CD14-positive monocyte (primary cell): Measurements from ENCODE around the gene VPS36. TPM values are rescaled to one million over a fixed set of nuclear protein-coding genes. Genes with fewer than 3 reads are reported as not detected.
"Not testable (repeated sequence)": the region's sequence is repeated elsewhere in the genome, so short reads cannot be mapped to it uniquely, and the experiment has no call there.

Source experiments
- DNase-seq, 3 donors: peaks; one replicate each; pipeline ENCODE4 v3.0.0-alpha.2; 2011 to 2022
- H2AFZ ChIP-seq: 2 replicates; pipeline ENCODE4 v1.6.0; 2012; ENCODE audit warnings: mild to moderate bottlenecking, low read depth, low read length, inconsistent platforms; ENCODE audit not compliant: insufficient read depth, poor library complexity, severe bottlenecking
- H3K27ac ChIP-seq, 2 donors: 1 replicate in 1 of 2; 2 replicates in 1 of 2; pipeline ENCODE4 v1.5.1; 2012 to 2013; ENCODE audit warnings: low read length in 2 of 2, control low read depth in 1 of 2, inconsistent platforms in 1 of 2, low read depth in 1 of 2, mild to moderate bottlenecking in 1 of 2
- H3K27me3 ChIP-seq, 2 donors: one replicate each; pipeline versions ENCODE4 v1.6.0 to v1.6.1; 2011 to 2013; ENCODE audit warnings: low read length in 2 of 2; ENCODE audit not compliant: control insufficient read depth in 2 of 2, insufficient read depth in 2 of 2
- H3K36me3 ChIP-seq, 2 donors: replicated peaks in 1 of 2; 1 replicate in 1 of 2; 2 replicates in 1 of 2; pipeline versions ENCODE4 v1.5.1 to v1.6.1; 2012 to 2013; ENCODE audit warnings: low read length in 2 of 2, control low read depth in 1 of 2, inconsistent platforms in 1 of 2, mild to moderate bottlenecking in 1 of 2; ENCODE audit not compliant: insufficient read depth in 2 of 2, control insufficient read depth in 1 of 2
- H3K4me1 ChIP-seq, 2 donors: 1 replicate in 1 of 2; 2 replicates in 1 of 2; pipeline versions ENCODE4 v1.5.1 to v1.6.1; 2012 to 2013; ENCODE audit warnings: low read length in 2 of 2, control low read depth in 1 of 2, inconsistent platforms in 1 of 2, mild to moderate bottlenecking in 1 of 2, moderate library complexity in 1 of 2; ENCODE audit not compliant: insufficient read depth in 2 of 2, control insufficient read depth in 1 of 2
- H3K4me2 ChIP-seq: replicated peaks from 2 replicates; pipeline ENCODE3; 2012; ENCODE audit warnings: low read length, moderate library complexity, mild to moderate bottlenecking; ENCODE audit not compliant: poor library complexity, severe bottlenecking; ENCODE audit errors: extremely low read depth
- H3K4me3 ChIP-seq, 3 experiments: fragments of 200-600 bp in 1 of 3; sonication (generic) in 1 of 3; replicated peaks in 1 of 3; 1 replicate in 2 of 3; 2 replicates in 1 of 3; pipeline ENCODE4 v1.5.1; 2011 to 2013; ENCODE audit warnings: low read length in 3 of 3, mild to moderate bottlenecking in 3 of 3, control low read depth in 2 of 3, low read depth in 2 of 3, inconsistent platforms in 1 of 3, moderate library complexity in 1 of 3
- H3K79me2 ChIP-seq: 2 replicates; pipeline ENCODE4 v1.6.0; 2012; ENCODE audit warnings: mild to moderate bottlenecking, control low read depth, inconsistent platforms, low read length, moderate library complexity; ENCODE audit not compliant: insufficient read depth
- H3K9ac ChIP-seq: 2 replicates; pipeline ENCODE4 v1.6.0; 2017; ENCODE audit warnings: low read length, mild to moderate bottlenecking; ENCODE audit not compliant: insufficient read depth, poor library complexity, severe bottlenecking
- H3K9me3 ChIP-seq, 2 donors: replicated peaks in 1 of 2; 1 replicate in 1 of 2; 2 replicates in 1 of 2; pipeline versions ENCODE4 v1.5.1 to v1.6.1; 2012 to 2013; ENCODE audit warnings: low read length in 2 of 2, control low read depth in 1 of 2; ENCODE audit not compliant: control insufficient read depth in 1 of 2, insufficient read depth in 1 of 2
- H4K20me1 ChIP-seq: 2 replicates; pipeline ENCODE4 v1.6.0; 2012; ENCODE audit warnings: mild to moderate bottlenecking, low read length, control low read depth, moderate library complexity; ENCODE audit not compliant: insufficient read depth
- H3K27ac Mint-ChIP-seq, 7 donors: one replicate each; pipeline ENCODE4 v1.8.0; 2020; ENCODE audit warnings: mild to moderate bottlenecking in 7 of 7, mixed read lengths in 7 of 7, moderate library complexity in 6 of 7, inconsistent platforms in 2 of 7
- H3K27me3 Mint-ChIP-seq, 3 donors: one replicate each; pipeline ENCODE4 v1.8.0; 2021 to 2022; ENCODE audit warnings: low read depth in 3 of 3, mild to moderate bottlenecking in 3 of 3, mixed read lengths in 3 of 3, moderate library complexity in 3 of 3, inconsistent platforms in 1 of 3
- H3K36me3 Mint-ChIP-seq, 2 donors: one replicate each; pipeline ENCODE4 v1.8.0; 2020; ENCODE audit warnings: mixed read lengths in 2 of 2, inconsistent platforms in 1 of 2, mild to moderate bottlenecking in 1 of 2
- H3K4me1 Mint-ChIP-seq: one replicate; pipeline ENCODE4 v1.8.0; 2020; ENCODE audit warnings: mild to moderate bottlenecking, mixed read lengths
- H3K4me3 Mint-ChIP-seq, 2 donors: one replicate each; pipeline ENCODE4 v1.8.0; 2020; ENCODE audit warnings: mild to moderate bottlenecking in 2 of 2, mixed read lengths in 2 of 2, moderate library complexity in 1 of 2
- H3K9me3 Mint-ChIP-seq, 7 donors: one replicate each; pipeline ENCODE4 v1.8.0; 2020 to 2022; ENCODE audit warnings: mixed read lengths in 7 of 7, mild to moderate bottlenecking in 6 of 7, moderate library complexity in 6 of 7, inconsistent platforms in 2 of 7
- CTCF ChIP-seq: fragments of 200-600 bp; IDR thresholded peaks from one replicate; pipeline ENCODE4 v1.8.0; 2022; ENCODE audit warnings: antibody characterized with exemption, mild to moderate bottlenecking
- WGBS: methylation state at CpG from one replicate; pipeline ENCODE4 v1.1.5; 2013; ENCODE audit warnings: missing lambda C conversion rate; ENCODE audit not compliant: insufficient coverage; 5-methylcytosine and 5-hydroxymethylcytosine counted together
- intact Hi-C, 2 donors: fragments of 100-400 bp; cut with micrococcal nuclease; formaldehyde crosslinking; loops; one replicate each; pipeline versions ENCODE4 v1.15.0 to v1.15.1; 2023
- polyA plus RNA-seq, 3 donors: library from polyadenylated mRNA; depleted of rRNA in 1 of 3; unstranded in 2 of 3; stranded (reverse) in 1 of 3; fragments of 300-500 nt in 2 of 3; fragments of >200 nt in 1 of 3; fragmentation: Illumina TruSeq in 2 of 3; gene quantifications; 1 replicate in 2 of 3; 2 replicates in 1 of 3; pipeline ENCODE4 v1.2.3, GENCODE V29; 2012 to 2021

Gene VPS36
- polyA plus RNA-seq, 3 donors: 20.3 to 37.0 (median 25.2) TPM

GRCh38 chr13:52412128-52412527 lies 38.3 kb downstream of the VPS36 start:
- H3K36me3 Mint-ChIP-seq: peaks cover 64 to 68% of the 10 kb centered on the region in 2 donors
- WGBS: no CpG with 5 or more reads among the region's 1 CpG
- no peak overlapping the region for H3K27ac Mint-ChIP-seq
- H3K36me3 ChIP-seq: peaks cover 60% of the 10 kb centered on the region in 2 donors
- no peak overlapping the region for H3K4me2 ChIP-seq
- no peak for TF ChIP-seq CTCF
- H3K27ac ChIP-seq: no peak overlapping the region
- DNase-seq: no peak
- no peak overlapping the region for H3K4me3 Mint-ChIP-seq
- H4K20me1 ChIP-seq: no peaks in the 10 kb centered on the region
- no peak overlapping the region for H2AFZ ChIP-seq
- H3K9ac ChIP-seq: no peak overlapping the region
- H3K9me3 Mint-ChIP-seq: peaks cover 0 to 10% (median 6%) of the 10 kb centered on the region in 7 donors
- peaks cover 0 to 2% of the 10 kb centered on the region in 2 donors for H3K27me3 ChIP-seq
- no peaks in the 10 kb centered on the region for H3K79me2 ChIP-seq
- no peaks in the 10 kb centered on the region for H3K4me1 ChIP-seq
- intact Hi-C loops: no loop called here
- H3K4me1 Mint-ChIP-seq: peaks cover 5% of the 10 kb centered on the region
- H3K4me3 ChIP-seq: no peak overlapping the region
- H3K9me3 ChIP-seq: peaks cover 0 to 3% of the 10 kb centered on the region in 2 donors
- H3K27me3 Mint-ChIP-seq: peaks cover 0 to 7% (median 4%) of the 10 kb centered on the region in 3 donors

GRCh38 chr13:52411629-52412028 lies 38.8 kb downstream of the VPS36 start:
- Histone ChIP-seq H3K4me2 (no peak overlapping the region), H3K36me3 (peaks cover 55% of the 10 kb centered on the region in 2 donors), H3K79me2 (no peaks in the 10 kb centered on the region), H3K27ac (no peak overlapping the region), H3K4me1 (no peaks in the 10 kb centered on the region), H2AFZ (no peak overlapping the region), H3K9ac (no peak overlapping the region), H4K20me1 (no peaks in the 10 kb centered on the region), H3K27me3 (peaks cover 4 to 5% of the 10 kb centered on the region in 2 donors), H3K9me3 (peaks cover 0 to 3% of the 10 kb centered on the region in 2 donors), H3K4me3 (no peak overlapping the region)
- no CpG with 5 or more reads among the region's 4 CpGs for WGBS
- Mint-ChIP-seq H3K4me1 (peaks cover 5% of the 10 kb centered on the region), H3K36me3 (peaks cover 64 to 67% of the 10 kb centered on the region in 2 donors), H3K4me3 (no peak overlapping the region), H3K9me3 (peaks cover 0 to 11% (median 6%) of the 10 kb centered on the region in 7 donors), H3K27me3 (peaks cover 3 to 12% (median 8%) of the 10 kb centered on the region in 3 donors), H3K27ac (no peak overlapping the region)
- intact Hi-C loops: no loop called here
- no peak for DNase-seq
- TF ChIP-seq CTCF: no peak

GRCh38 chr13:52408071-52408658 lies 42.3 kb downstream of the VPS36 start:
- intact Hi-C loops, H3K4me3 ChIP-seq, H3K4me3 Mint-ChIP-seq, H3K9ac ChIP-seq, H3K27ac Mint-ChIP-seq, H3K79me2 ChIP-seq, H3K27ac ChIP-seq, DNase-seq, H3K9me3 ChIP-seq, H4K20me1 ChIP-seq, H3K4me2 ChIP-seq, H2AFZ ChIP-seq: not testable (repeated sequence)
- H3K4me1 Mint-ChIP-seq: peaks cover 28% of the 10 kb centered on the region
- peaks cover 21 to 22% of the 10 kb centered on the region in 2 donors for H3K36me3 ChIP-seq
- peaks cover 27 to 42% (median 31%) of the 10 kb centered on the region in 3 donors for H3K27me3 Mint-ChIP-seq
- peaks cover 25 to 27% of the 10 kb centered on the region in 2 donors for H3K27me3 ChIP-seq
- peaks cover 35 to 37% of the 10 kb centered on the region in 2 donors for H3K36me3 Mint-ChIP-seq
- H3K4me1 ChIP-seq: peaks cover 21 to 22% of the 10 kb centered on the region in 2 donors
- 98% methylated on average over 28 of the region's 33 CpGs for WGBS
- H3K9me3 Mint-ChIP-seq: peaks cover 0 to 13% (median 6%) of the 10 kb centered on the region in 7 donors
